Stomach (tissue), 4 donors: Measurements from ENCODE around the gene IL17A.

Experiments
- EP300 ChIP-seq: sonication (generic); formaldehyde crosslinking; IDR thresholded peaks from one replicate; pipeline ENCODE4 v1.6.1; 2017; ENCODE audit warnings: antibody characterized with exemption
- POLR2A ChIP-seq, 4 donors: fragments of 450-650 bp; IDR thresholded peaks; one replicate each; pipeline ENCODE4 v1.6.1; 2016; ENCODE audit warnings: antibody characterized with exemption in 4 of 4, control low read depth in 2 of 4, mild to moderate bottlenecking in 1 of 4, moderate library complexity in 1 of 4
- TF ChIP-seq, protein P1 (sequence below), 7 experiments: fragments of 450-650 bp in 4 of 7; fragments of 200-600 bp in 3 of 7; sonication (generic) in 3 of 7; IDR thresholded peaks; one replicate each; pipeline ENCODE4 v1.5.1; 2016 to 2019; ENCODE audit warnings: antibody characterized with exemption in 7 of 7, control low read depth in 2 of 7, mild to moderate bottlenecking in 1 of 7

DNA sequence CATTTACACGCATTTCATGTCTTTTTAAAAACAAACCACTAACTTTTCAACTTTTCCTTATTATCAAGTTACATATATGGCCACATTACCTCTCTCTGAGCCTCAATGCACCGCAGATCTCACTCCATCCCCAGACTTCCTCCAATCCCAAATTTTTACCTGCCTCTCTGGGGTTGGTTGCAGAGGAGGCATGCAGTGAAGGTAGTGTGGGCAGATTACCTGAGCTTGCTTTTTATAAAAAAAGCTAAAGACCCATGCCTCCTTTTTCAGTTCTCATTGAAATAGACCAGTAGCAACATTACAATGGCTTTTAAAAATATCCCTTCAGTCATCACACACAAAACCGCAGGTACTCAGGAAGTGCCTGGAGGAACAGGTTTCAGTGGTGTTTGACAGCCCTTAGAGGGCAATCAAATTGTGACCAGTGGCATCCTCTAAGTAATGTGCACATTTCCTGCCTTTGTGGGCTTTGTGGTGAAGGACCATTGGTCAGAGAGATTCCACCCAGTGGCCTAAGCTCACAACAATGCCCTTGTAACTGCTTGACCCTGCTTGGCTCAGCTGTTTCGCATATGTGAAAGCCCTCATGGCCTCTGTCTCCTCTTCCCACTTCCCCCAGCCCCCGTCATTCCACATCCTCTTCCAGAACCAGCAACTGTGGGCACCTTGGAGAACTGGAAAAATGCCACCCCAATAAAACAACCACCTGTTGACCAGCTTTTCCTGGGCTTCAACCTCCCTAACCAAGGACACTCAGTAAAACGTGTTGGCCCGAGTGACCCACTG is 30.2 kb upstream of the IL17A start:
- TF ChIP-seq, protein P1, sequence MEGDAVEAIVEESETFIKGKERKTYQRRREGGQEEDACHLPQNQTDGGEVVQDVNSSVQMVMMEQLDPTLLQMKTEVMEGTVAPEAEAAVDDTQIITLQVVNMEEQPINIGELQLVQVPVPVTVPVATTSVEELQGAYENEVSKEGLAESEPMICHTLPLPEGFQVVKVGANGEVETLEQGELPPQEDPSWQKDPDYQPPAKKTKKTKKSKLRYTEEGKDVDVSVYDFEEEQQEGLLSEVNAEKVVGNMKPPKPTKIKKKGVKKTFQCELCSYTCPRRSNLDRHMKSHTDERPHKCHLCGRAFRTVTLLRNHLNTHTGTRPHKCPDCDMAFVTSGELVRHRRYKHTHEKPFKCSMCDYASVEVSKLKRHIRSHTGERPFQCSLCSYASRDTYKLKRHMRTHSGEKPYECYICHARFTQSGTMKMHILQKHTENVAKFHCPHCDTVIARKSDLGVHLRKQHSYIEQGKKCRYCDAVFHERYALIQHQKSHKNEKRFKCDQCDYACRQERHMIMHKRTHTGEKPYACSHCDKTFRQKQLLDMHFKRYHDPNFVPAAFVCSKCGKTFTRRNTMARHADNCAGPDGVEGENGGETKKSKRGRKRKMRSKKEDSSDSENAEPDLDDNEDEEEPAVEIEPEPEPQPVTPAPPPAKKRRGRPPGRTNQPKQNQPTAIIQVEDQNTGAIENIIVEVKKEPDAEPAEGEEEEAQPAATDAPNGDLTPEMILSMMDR (IDR thresholded peaks at IDR 0.05) = no peak
- TF ChIP-seq POLR2A (IDR thresholded peaks at IDR 0.05) = no peak
- no peak for TF ChIP-seq EP300
